Non-pigmented ciliary epithelial cell (primary cell): ENCODE results near the gene IGSF11.
"Not testable (repeated sequence)": the region's sequence is repeated elsewhere in the genome, so short reads cannot be mapped to it uniquely, and the experiment has no call there.

Experiments
- DNase-seq: peaks from one replicate; pipeline ENCODE4 v3.0.0-alpha.2; 2010; ENCODE audit warnings: low read depth

Gene IGSF11

GRCh38 chr3:118988198-118989130, 46.2 kb downstream of the IGSF11 start:
- no peak for DNase-seq

- no peak for DNase-seq
Observed at GRCh38 chr3:118987477-118987876, 47.2 kb downstream of the IGSF11 start.

- DNase-seq, result no peak
Observed at GRCh38 chr3:118986734-118987133, 47.9 kb downstream of the IGSF11 start.

- DNase-seq, result no peak
Observed at GRCh38 chr3:118984699-118985098, 49.9 kb downstream of the IGSF11 start.

- DNase-seq, result no peak
Observed at GRCh38 chr3:118981494-118982134, 53.0 kb downstream of the IGSF11 start.

- no peak for DNase-seq
Observed at GRCh38 chr3:118980832-118981231, 53.8 kb downstream of the IGSF11 start.

GRCh38 chr3:118978393-118978758, 56.3 kb downstream of the IGSF11 start:
- no peak for DNase-seq

- no peak for DNase-seq
Observed at GRCh38 chr3:118977671-118978392, 56.8 kb downstream of the IGSF11 start.

GRCh38 chr3:118977118-118977517, 57.5 kb downstream of the IGSF11 start:
- DNase-seq, result no peak

- DNase-seq, result not testable (repeated sequence)
Observed at GRCh38 chr3:118975476-118975875, 59.2 kb downstream of the IGSF11 start.

GRCh38 chr3:118974356-118975097, 60.1 kb downstream of the IGSF11 start:
- no peak for DNase-seq

- no peak for DNase-seq
Observed at GRCh38 chr3:118973050-118973449, 61.6 kb downstream of the IGSF11 start.

GRCh38 chr3:118970819-118971218, 63.8 kb downstream of the IGSF11 start:
- no peak for DNase-seq

GRCh38 chr3:118968640-118969039, 66.0 kb downstream of the IGSF11 start:
- DNase-seq, result no peak

- DNase-seq, result no peak
Observed at GRCh38 chr3:118968111-118968510, 66.5 kb downstream of the IGSF11 start.

- DNase-seq, result no peak
Observed at GRCh38 chr3:118966700-118967099, 67.9 kb downstream of the IGSF11 start.

- DNase-seq, result no peak
Observed at GRCh38 chr3:118963711-118964110, 70.9 kb downstream of the IGSF11 start.

- no peak for DNase-seq
Observed at GRCh38 chr3:118960876-118961450, 73.7 kb downstream of the IGSF11 start.

- DNase-seq, result no peak
Observed at GRCh38 chr3:118955914-118956556, 78.6 kb downstream of the IGSF11 start.

GRCh38 chr3:118951089-118951488, 83.6 kb downstream of the IGSF11 start:
- DNase-seq, result no peak

GRCh38 chr3:118949113-118949760, 85.4 kb downstream of the IGSF11 start:
- no peak for DNase-seq
